Keratinocyte (primary cell): ENCODE measurements around the gene SPTLC3. TPM values are rescaled to one million over a fixed set of nuclear protein-coding genes. Genes with fewer than 3 reads are reported as not detected.

Source experiments
- DNase-seq: peaks from one replicate; pipeline ENCODE4 v3.0.0-alpha.2; 2011; ENCODE audit warnings: low read depth, missing footprints, low spot score
- FAIRE-seq: peaks from 2 replicates; lab custom pipeline; 2011; peaks lifted over from hg19 to GRCh38; lab: Jason Lieb, UNC
- H2AFZ ChIP-seq: 2 replicates; pipeline ENCODE4 v1.6.0; 2012; ENCODE audit warnings: low read length, control low read depth, inconsistent platforms; ENCODE audit not compliant: control insufficient read depth
- H3K27ac ChIP-seq: 2 replicates; pipeline ENCODE4 v1.5.1; 2011; ENCODE audit warnings: low read length; ENCODE audit not compliant: control insufficient read depth, insufficient read depth
- H3K27me3 ChIP-seq: 3 replicates; pipeline ENCODE4 v1.6.0; 2011; ENCODE audit warnings: low read length; ENCODE audit not compliant: control insufficient read depth, insufficient read depth; ENCODE audit errors: extremely low read depth
- H3K36me3 ChIP-seq, 2 experiments: 2 replicates in 1 of 2; 3 replicates in 1 of 2; pipeline ENCODE4 v1.5.1; 2011; ENCODE audit warnings: low read length in 2 of 2, mild to moderate bottlenecking in 1 of 2; ENCODE audit not compliant: control insufficient read depth in 2 of 2, insufficient read depth in 2 of 2; ENCODE audit errors: extremely low read depth in 1 of 2
- H3K4me1 ChIP-seq: 3 replicates; pipeline ENCODE4 v1.5.1; 2011; ENCODE audit warnings: low read length; ENCODE audit not compliant: control insufficient read depth, insufficient read depth; ENCODE audit errors: extremely low read depth
- H3K4me2 ChIP-seq: 3 replicates; pipeline ENCODE4 v1.6.0; 2011; ENCODE audit warnings: low read depth, low read length; ENCODE audit not compliant: control insufficient read depth, insufficient read depth; ENCODE audit errors: extremely low read depth
- H3K4me3 ChIP-seq, 3 experiments: fragments of 200-600 bp in 1 of 3; sonication (generic) in 1 of 3; 2 replicates in 2 of 3; 3 replicates in 1 of 3; pipeline ENCODE4 v1.5.1; 2011 to 2016; ENCODE audit warnings: low read length in 3 of 3, mild to moderate bottlenecking in 3 of 3, control low read depth in 2 of 3, inconsistent platforms in 1 of 3, low read depth in 1 of 3, mixed read lengths in 1 of 3, mixed run types in 1 of 3, moderate library complexity in 1 of 3; ENCODE audit not compliant: control insufficient read depth in 2 of 3, insufficient read depth in 2 of 3; ENCODE audit errors: extremely low read depth in 1 of 3
- H3K79me2 ChIP-seq: 2 replicates; pipeline ENCODE4 v1.6.0; 2012; ENCODE audit warnings: low read length; ENCODE audit not compliant: control insufficient read depth, insufficient read depth
- H3K9ac ChIP-seq: 3 replicates; pipeline ENCODE4 v1.6.0; 2011; ENCODE audit warnings: low read length; ENCODE audit not compliant: control insufficient read depth, insufficient read depth; ENCODE audit errors: extremely low read depth
- H3K9me1 ChIP-seq: 3 replicates; pipeline ENCODE4 v1.6.0; 2011; ENCODE audit warnings: low read length; ENCODE audit not compliant: control insufficient read depth, insufficient read depth; ENCODE audit errors: extremely low read depth
- H3K9me3 ChIP-seq: 2 replicates; pipeline ENCODE4 v1.5.1; 2012; ENCODE audit warnings: low read depth, low read length; ENCODE audit not compliant: control insufficient read depth
- H4K20me1 ChIP-seq: 3 replicates; pipeline ENCODE4 v1.6.0; 2011; ENCODE audit warnings: low read length; ENCODE audit not compliant: control insufficient read depth, insufficient read depth; ENCODE audit errors: extremely low read depth
- EZH2 ChIP-seq: IDR thresholded peaks from one replicate; pipeline ENCODE4 v1.6.1; 2012; ENCODE audit warnings: inconsistent platforms, mild to moderate bottlenecking, low read length, moderate library complexity
- dilution Hi-C: fragments of 300-500 bp; cut with MboI; formaldehyde crosslinking; loops from one replicate; pipeline ENCODE4 v1.7.0; 2020; ENCODE audit warnings: low sequenced_read_pairs; ENCODE audit not compliant: extremely low pct_ligation_motif_present
- polyA plus RNA-seq, 5 experiments: library from polyadenylated mRNA; depleted of rRNA in 3 of 5; stranded (reverse) in 3 of 5; stranded (forward) in 1 of 5; unstranded in 1 of 5; fragments of >200 nt; gene quantifications; 1 replicate in 1 of 5; 2 replicates in 3 of 5; 3 replicates in 1 of 5; pipeline versions ENCODE4 v1.2.1 to v1.2.3, GENCODE V29; 2011 to 2012; ENCODE audit warnings: missing spikeins in 2 of 5, low read depth in 1 of 5, low replicate concordance in 1 of 5
- TF ChIP-seq, protein P1 (sequence below), 3 experiments: IDR thresholded peaks in 1 of 3; conservative IDR thresholded peaks in 1 of 3; optimal IDR thresholded peaks in 1 of 3; 2 replicates in 2 of 3; 3 replicates in 1 of 3; pipeline versions ENCODE3 to v1.5.1; 2011; ENCODE audit warnings: low read length in 3 of 3, mild to moderate bottlenecking in 3 of 3, moderate library complexity in 2 of 3, control low read depth in 1 of 3, inconsistent platforms in 1 of 3; ENCODE audit not compliant: insufficient read depth in 2 of 3; ENCODE audit errors: extremely low read depth in 1 of 3

SPTLC3 gene
- polyA plus RNA-seq, 1 donor (not counting 4 experiments of a cell fraction or from before 2014, with no cell fraction given): 11.4 TPM

DNA sequence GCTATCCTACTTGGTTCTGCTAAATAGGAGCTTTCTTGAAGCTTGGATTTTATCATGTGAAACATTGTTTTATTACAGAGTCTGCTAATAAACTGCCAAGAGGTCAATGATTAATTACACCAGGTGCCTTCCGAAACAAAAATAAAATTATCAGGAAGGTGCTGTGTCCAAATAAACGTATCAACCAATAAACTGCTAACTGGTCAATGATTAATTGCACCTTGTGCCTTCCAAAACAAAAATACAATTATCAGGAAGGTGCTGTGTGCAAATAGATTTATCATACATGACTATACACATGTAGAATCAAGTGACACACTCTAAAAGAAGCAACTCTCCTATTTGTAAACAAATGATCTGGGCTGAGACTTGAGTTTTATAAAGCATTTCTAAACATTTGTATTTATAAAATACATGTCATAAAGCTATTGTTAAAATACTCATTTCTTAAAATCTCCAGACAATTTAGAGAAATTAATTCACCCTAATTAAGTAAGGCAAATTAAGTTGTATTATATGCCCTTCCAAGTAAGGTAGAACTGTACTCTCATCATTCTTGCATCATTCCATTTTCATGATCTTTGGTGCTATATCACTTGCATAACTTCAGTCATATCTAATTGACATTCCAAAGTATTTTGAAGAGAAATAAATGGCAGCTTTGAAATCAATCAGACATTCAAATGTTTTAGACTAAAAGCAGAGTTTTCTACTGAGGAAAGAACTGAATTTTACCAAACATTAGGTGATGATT lies 26.8 kb downstream of the SPTLC3 start:
- peaks cover 0 to 5% of the 10 kb centered on the region in 2 experiments for H3K36me3 ChIP-seq
- dilution Hi-C loops: no loop called here
- H2AFZ ChIP-seq: no peak overlapping the region
- DNase-seq: no peak
- no peak for FAIRE-seq
- H3K9ac ChIP-seq: no peak overlapping the region
- no peaks in the 10 kb centered on the region for H3K9me1 ChIP-seq
- no peak overlapping the region for H3K4me2 ChIP-seq
- no peaks in the 10 kb centered on the region for H3K27me3 ChIP-seq
- H3K27ac ChIP-seq: no peak overlapping the region
- peaks cover 16% of the 10 kb centered on the region for H3K4me1 ChIP-seq
- TF ChIP-seq, protein P1, sequence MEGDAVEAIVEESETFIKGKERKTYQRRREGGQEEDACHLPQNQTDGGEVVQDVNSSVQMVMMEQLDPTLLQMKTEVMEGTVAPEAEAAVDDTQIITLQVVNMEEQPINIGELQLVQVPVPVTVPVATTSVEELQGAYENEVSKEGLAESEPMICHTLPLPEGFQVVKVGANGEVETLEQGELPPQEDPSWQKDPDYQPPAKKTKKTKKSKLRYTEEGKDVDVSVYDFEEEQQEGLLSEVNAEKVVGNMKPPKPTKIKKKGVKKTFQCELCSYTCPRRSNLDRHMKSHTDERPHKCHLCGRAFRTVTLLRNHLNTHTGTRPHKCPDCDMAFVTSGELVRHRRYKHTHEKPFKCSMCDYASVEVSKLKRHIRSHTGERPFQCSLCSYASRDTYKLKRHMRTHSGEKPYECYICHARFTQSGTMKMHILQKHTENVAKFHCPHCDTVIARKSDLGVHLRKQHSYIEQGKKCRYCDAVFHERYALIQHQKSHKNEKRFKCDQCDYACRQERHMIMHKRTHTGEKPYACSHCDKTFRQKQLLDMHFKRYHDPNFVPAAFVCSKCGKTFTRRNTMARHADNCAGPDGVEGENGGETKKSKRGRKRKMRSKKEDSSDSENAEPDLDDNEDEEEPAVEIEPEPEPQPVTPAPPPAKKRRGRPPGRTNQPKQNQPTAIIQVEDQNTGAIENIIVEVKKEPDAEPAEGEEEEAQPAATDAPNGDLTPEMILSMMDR (optimal IDR thresholded peaks at IDR 0.05 in 1 of 3, IDR thresholded peaks at IDR 0.05 in 1 of 3, conservative IDR thresholded peaks at IDR 0.05 in 1 of 3; ENCODE audit: extremely low read depth in 1 of 3, insufficient read depth in 2 of 3, low read length in 3 of 3): no peak
- TF ChIP-seq EZH2: no peak
- H3K79me2 ChIP-seq: no peaks in the 10 kb centered on the region
- H4K20me1 ChIP-seq: no peaks in the 10 kb centered on the region
- H3K9me3 ChIP-seq: no peaks in the 10 kb centered on the region
- H3K4me3 ChIP-seq: no peak overlapping the region

DNA sequence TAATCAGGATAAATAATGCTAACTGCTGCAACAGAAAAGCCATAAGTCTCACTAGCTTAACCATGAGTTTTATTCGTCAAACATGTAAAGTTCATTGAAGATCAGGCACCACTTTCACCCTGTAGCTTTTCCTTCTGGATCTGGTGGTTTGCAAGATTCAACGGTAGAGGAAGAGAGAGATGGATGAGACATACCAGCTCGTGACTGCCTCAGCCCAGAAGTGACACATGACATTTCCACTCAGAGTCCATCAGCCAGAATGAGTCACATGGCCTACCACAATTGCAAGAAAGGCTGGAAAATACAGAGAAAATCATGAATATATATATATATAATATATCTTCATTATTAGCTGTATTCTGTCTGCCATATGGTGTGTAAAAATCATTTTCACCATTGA lies 29.0 kb downstream of the SPTLC3 start:
- H3K27me3 ChIP-seq: no peaks in the 10 kb centered on the region
- FAIRE-seq (peak; percentile 55), DNase-seq (no peak)
- H3K36me3 ChIP-seq: no peaks in the 10 kb centered on the region
- no peak overlapping the region for H2AFZ ChIP-seq
- peaks cover 8% of the 10 kb centered on the region for H3K4me1 ChIP-seq
- TF ChIP-seq EZH2: no peak
- TF ChIP-seq, protein P1 (optimal IDR thresholded peaks at IDR 0.05 in 1 of 3, IDR thresholded peaks at IDR 0.05 in 1 of 3, conservative IDR thresholded peaks at IDR 0.05 in 1 of 3; ENCODE audit: extremely low read depth in 1 of 3, insufficient read depth in 2 of 3, low read length in 3 of 3): no peak
- H3K79me2 ChIP-seq: no peaks in the 10 kb centered on the region
- H3K4me3 ChIP-seq: no peak overlapping the region
- dilution Hi-C loops: no loop called here
- H3K4me2 ChIP-seq: no peak overlapping the region
- H3K9ac ChIP-seq: no peak overlapping the region
- no peaks in the 10 kb centered on the region for H3K9me1 ChIP-seq
- no peaks in the 10 kb centered on the region for H3K9me3 ChIP-seq
- H3K27ac ChIP-seq: no peak overlapping the region
- H4K20me1 ChIP-seq: no peaks in the 10 kb centered on the region
